BJ (cell line): Measurements from ENCODE around the gene NUDT3. TPM values are rescaled to one million over a fixed set of nuclear protein-coding genes. Genes with fewer than 3 reads are reported as not detected.

Experiments used
- CTCF ChIA-PET: fragments of 350-600 bp; formaldehyde crosslinking; extraction: SDS; loops from one replicate; lab custom pipeline; 2021; ENCODE audit warnings: antibody characterized with exemption, inconsistent platforms; lab: Yijun Ruan, JAX
- POLR2A ChIA-PET: fragments of 300-600 bp; sonication (Branson Sonifier 250); formaldehyde crosslinking; extraction: SDS; loops from one replicate; lab custom pipeline; 2021; ENCODE audit warnings: antibody characterized with exemption; lab: Charles Lee
- DNase-seq: peaks from one replicate; pipeline ENCODE4 v3.0.0-alpha.2; 2011; ENCODE audit warnings: low read depth
- H3K27me3 ChIP-seq: 2 replicates; pipeline ENCODE4 v1.6.0; 2011; ENCODE audit warnings: low read length; ENCODE audit not compliant: control insufficient read depth, insufficient read depth
- H3K36me3 ChIP-seq: 2 replicates; pipeline ENCODE4 v1.5.1; 2011; ENCODE audit warnings: low read length; ENCODE audit not compliant: control insufficient read depth, insufficient read depth
- H3K4me3 ChIP-seq: 2 replicates; pipeline ENCODE4 v1.5.1; 2011; ENCODE audit warnings: low read depth, mild to moderate bottlenecking, control low read depth, low read length
- CTCF ChIP-seq: IDR thresholded peaks from 2 replicates; pipeline ENCODE4 v1.5.1; 2011; ENCODE audit warnings: low read depth, mild to moderate bottlenecking, control low read depth, inconsistent platforms, low read length, moderate library complexity; ENCODE audit not compliant: insufficient read depth
- polyA plus RNA-seq: library from polyadenylated mRNA; depleted of rRNA; stranded (reverse); fragments of >200 nt; gene quantifications from 2 replicates; pipeline ENCODE4 v1.2.3, GENCODE V29; 2011

NUDT3 gene
- polyA plus RNA-seq, 1 experiment: 9.6 TPM

DNA sequence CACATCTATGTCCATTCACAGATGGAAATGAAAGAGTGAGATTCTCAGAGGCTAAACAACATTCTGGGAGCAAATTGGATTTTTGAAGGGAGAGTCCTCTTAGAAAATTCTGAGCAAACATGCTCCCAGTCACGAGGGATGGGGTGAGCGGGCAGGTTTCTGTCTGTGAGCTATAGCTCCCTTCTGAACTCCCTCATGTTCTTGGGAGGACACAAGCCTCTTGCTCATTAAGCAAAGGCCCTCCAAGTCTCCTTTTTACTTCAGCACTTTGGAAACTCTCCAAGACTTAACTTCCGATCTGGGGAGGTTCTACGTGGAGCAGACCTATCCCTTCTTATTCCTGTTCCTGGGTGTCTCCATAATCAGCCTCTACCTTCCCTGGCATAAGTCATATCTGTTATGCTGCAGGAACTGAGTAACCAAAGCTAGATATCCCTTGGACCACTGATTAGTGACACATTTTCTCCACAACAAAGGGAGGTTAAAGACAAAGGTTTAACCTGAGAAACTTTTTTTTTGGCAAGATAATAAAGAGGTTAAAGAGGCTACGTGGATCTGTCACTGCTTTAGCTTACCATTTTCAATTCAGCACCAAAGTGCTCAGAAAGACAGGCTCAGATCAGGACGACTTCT is 110.7 kb downstream of the NUDT3 start:
- H3K4me3 ChIP-seq: no peak overlapping the region
- DNase-seq: no peak
- ChIA-PET POLR2A (no interaction called here), CTCF (interaction anchor here (1.0 to 1.2 kb wide), 2 partner anchors 37 to 118 kb away, joined by 3 read pairs; no protein-coding TSS in a partner anchor)
- peaks cover 4% of the 10 kb centered on the region for H3K36me3 ChIP-seq
- no peaks in the 10 kb centered on the region for H3K27me3 ChIP-seq
- TF ChIP-seq CTCF: no peak

DNA sequence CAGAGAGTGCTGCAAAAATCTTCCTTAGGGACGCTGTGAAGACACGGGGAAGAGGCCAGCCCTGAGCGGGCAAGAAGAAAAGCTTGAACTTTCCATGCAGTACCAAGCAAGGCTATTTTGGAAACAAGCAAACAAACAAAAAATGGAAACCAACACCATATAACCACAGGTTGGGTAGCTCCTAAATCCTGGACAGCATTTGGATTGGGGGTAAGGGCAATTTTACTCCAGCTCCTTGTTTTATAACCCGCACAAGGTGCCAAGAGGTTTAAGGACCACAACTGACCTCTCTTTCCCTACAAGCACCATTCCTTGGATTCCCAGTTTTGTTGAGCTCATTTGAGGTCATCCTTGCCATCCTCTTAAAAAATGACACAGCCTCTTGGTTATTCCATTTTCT is 112.3 kb downstream of the NUDT3 start:
- CTCF ChIA-PET: no interaction called here

GRCh38 chr6:34278833-34279232 is 113.6 kb downstream of the NUDT3 start:
- Histone ChIP-seq H3K4me3 (no peak overlapping the region), H3K27me3 (no peaks in the 10 kb centered on the region), H3K36me3 (peaks cover 4% of the 10 kb centered on the region)
- CTCF ChIA-PET: interaction anchor here (3.0 kb wide), 1 partner anchor 30 kb away, joined by 6 read pairs; the partner anchor contains the start of gene SMIM29
- POLR2A ChIA-PET: no interaction called here
- no peak for DNase-seq
- no peak for TF ChIP-seq CTCF

More for the DNA sequence above, 112.3 kb downstream of the NUDT3 start:
- Histone ChIP-seq H3K36me3 (peaks cover 4% of the 10 kb centered on the region), H3K27me3 (no peaks in the 10 kb centered on the region), H3K4me3 (no peak overlapping the region)
- DNase-seq: no peak
- POLR2A ChIA-PET: no interaction called here
- no peak for TF ChIP-seq CTCF

- POLR2A ChIA-PET: no interaction called here
- CTCF ChIA-PET: interaction anchor here (1.3 to 3.0 kb wide), 2 partner anchors 29 to 82 kb away, joined by 4 to 6 read pairs; partner anchors contain the start of gene SMIM29
- Histone ChIP-seq H3K36me3 (peaks cover 4% of the 10 kb centered on the region), H3K27me3 (no peaks in the 10 kb centered on the region), H3K4me3 (no peak overlapping the region)
- TF ChIP-seq CTCF: no peak
- no peak for DNase-seq
Measured at GRCh38 chr6:34277763-34278112, 114.7 kb downstream of the NUDT3 start.

DNA sequence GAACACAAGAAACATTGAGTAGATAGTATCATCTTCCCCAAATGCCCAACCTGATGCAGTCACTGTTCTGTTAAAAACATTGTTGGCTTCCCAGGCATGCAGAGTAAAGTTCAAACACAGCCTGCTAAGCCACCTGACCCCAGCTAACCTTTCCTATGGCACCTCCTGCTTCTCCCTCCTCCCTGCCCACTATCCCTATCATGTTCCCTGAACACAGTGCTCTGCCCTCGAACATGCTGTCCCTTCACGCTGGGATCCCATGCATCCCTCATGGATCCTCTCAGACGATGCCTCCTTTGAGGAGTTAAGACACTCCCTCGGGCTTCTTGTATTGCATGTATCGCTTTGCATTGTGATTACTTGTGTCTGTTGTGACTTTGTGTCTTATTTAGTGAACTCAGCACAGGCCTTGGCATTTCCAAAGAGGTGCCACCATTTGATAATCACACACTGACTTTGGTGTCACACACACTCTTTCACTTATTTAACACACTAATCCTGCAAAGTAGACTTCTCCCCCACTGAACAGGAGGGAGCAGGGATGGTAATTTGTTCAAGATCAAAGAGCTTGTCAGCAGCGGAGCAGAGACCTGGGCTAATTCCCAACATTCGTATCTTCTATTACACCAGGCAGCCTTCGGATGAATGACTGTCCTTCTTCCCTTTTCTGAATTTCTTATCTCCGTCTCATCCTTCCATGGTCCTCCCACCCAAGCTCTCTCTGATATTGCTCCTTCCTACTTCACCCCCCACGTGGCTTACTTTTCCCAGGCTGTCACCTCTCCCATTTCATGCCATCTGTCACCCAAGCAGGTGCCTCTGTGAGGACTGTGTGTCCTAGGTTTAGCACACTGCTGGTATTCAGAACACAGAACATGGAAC is 115.3 kb downstream of the NUDT3 start:
- no peak for TF ChIP-seq CTCF
- DNase-seq: no peak
- Histone ChIP-seq H3K4me3 (no peak overlapping the region), H3K27me3 (no peaks in the 10 kb centered on the region), H3K36me3 (peaks cover 4% of the 10 kb centered on the region)
- POLR2A ChIA-PET: no interaction called here
- CTCF ChIA-PET: interaction anchor here (1.3 to 3.0 kb wide), 3 partner anchors 28 to 116 kb away, joined by 4 to 6 read pairs (median 5); partner anchors contain the start of gene SMIM29
